Ovary (tissue), 3 donors: ENCODE measurements around the gene FBXW8.

Experiments used
- CTCF ChIP-seq, 3 donors: fragments of 450-650 bp in 2 of 3; fragments of 200-600 bp in 1 of 3; IDR thresholded peaks; one replicate each; pipeline versions ENCODE4 v1.5.1 to v1.8.0; 2016 to 2022; ENCODE audit warnings: antibody characterized with exemption in 3 of 3, mild to moderate bottlenecking in 1 of 3
- POLR2A ChIP-seq: fragments of 450-650 bp; IDR thresholded peaks from one replicate; pipeline ENCODE4 v1.6.1; 2017; ENCODE audit warnings: antibody characterized with exemption, mild to moderate bottlenecking, moderate library complexity
- donor health status: DM: no; HTN: no; CAD: no.

DNA sequence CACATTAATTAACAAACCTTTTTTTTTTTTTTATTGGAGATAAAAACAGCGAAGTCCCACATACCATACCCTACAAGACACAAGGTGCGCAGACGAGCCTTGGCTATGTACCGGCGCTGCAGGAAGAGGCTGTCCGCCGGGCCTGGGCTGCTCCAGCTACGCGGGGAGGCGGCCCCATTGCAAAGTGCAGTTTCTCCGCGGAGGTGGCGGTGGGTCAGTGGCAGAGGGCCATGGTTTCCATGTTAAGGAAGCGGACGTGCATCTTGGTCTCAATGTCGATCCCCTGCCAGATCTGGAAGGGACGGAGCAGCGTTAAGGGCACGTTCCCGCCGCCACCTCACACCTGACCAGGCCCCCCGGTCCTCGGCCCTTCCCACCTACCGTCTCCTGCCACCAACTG is 128.2 kb downstream of the FBXW8 start:
- TF ChIP-seq POLR2A (no peak), CTCF (IDR thresholded peaks at IDR 0.05) (no peak)
